IMR-90 (cell line): ENCODE data around the gene NR1D2.

Experiments
- CEBPB ChIP-seq: IDR thresholded peaks from 2 replicates; pipeline ENCODE4 v1.6.1; 2012; ENCODE audit warnings: low read depth, low read length, improper control_type of control experiment
- CHD1 ChIP-seq: IDR thresholded peaks from 2 replicates; pipeline ENCODE4 v1.6.1; 2012; ENCODE audit warnings: low read depth, low read length, improper control_type of control experiment
- CTCF ChIP-seq: conservative IDR thresholded peaks from 2 replicates; pipeline ENCODE4 v1.5.1; 2012; ENCODE audit warnings: mild to moderate bottlenecking, low read depth, low read length, improper control_type of control experiment
- FOS ChIP-seq: fragments of 150-350 bp; IDR thresholded peaks from 2 replicates; pipeline ENCODE4 v1.6.1; 2016; ENCODE audit warnings: low read depth, low read length
- MAZ ChIP-seq: IDR thresholded peaks from 2 replicates; pipeline ENCODE4 v1.6.1; 2012; ENCODE audit warnings: low read depth, mild to moderate bottlenecking, low read length, improper control_type of control experiment, moderate library complexity, borderline replicate concordance
- MXI1 ChIP-seq: IDR thresholded peaks from 2 replicates; pipeline ENCODE4 v1.6.1; 2012; ENCODE audit warnings: low read depth, mild to moderate bottlenecking, low read length, moderate library complexity, borderline replicate concordance
- NFE2L2 ChIP-seq: fragments of 150-350 bp; IDR thresholded peaks from 2 replicates; pipeline ENCODE4 v1.6.1; 2016; ENCODE audit warnings: low read depth, mild to moderate bottlenecking, low read length
- POLR2A ChIP-seq: IDR thresholded peaks from 2 replicates; pipeline ENCODE4 v1.6.1; 2012; ENCODE audit warnings: mild to moderate bottlenecking, low read depth, low read length
- TF ChIP-seq, protein P1 (sequence below): fragments of 150-350 bp; IDR thresholded peaks from 2 replicates; pipeline ENCODE4 v1.6.1; 2017; ENCODE audit warnings: mild to moderate bottlenecking, antibody characterized with exemption, low read length, low read depth
- TF ChIP-seq, protein P2 (sequence below): fragments of 150-350 bp; IDR thresholded peaks from 2 replicates; pipeline ENCODE4 v1.6.1; 2016; ENCODE audit warnings: low read depth, mild to moderate bottlenecking, low read length, moderate library complexity, borderline replicate concordance

DNA sequence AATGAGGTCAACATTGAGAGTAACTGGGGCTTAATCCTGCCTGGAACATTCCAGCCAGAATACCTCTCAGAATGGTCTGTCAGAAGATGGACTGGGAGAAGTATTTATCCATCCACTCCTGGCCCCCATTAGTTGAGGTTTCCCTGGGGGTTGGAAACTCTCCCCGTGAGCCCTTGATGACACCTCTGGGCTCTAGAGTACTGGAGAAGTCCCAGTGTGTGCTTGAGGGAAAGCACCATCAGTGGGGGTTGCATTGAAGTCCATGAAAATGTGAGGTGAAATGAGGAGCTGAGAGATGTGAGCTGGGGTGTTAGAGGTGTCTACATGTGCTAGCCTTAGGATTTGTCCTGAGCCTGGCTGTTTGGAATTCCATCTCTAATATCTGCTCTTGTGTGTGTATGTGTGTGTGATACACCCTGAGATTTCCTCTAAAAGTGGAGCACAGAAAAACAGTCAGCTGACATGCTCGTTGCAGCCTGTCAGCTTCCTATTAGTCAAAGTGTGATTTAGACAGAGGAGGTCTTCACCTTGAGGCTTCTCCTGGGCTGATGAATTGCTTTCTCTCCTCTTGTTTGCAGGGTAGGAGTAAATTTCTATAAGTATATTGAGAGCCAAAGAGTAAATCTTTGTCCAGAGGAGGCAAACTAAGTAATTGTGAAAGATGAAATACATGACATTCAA, 67.6 kb downstream of the NR1D2 start:
- no peak for TF ChIP-seq NFE2L2
- TF ChIP-seq CHD1 = no peak
- TF ChIP-seq POLR2A = no peak
- TF ChIP-seq CTCF = no peak
- no peak for TF ChIP-seq FOS
- no peak for TF ChIP-seq CEBPB
- TF ChIP-seq, protein P1, sequence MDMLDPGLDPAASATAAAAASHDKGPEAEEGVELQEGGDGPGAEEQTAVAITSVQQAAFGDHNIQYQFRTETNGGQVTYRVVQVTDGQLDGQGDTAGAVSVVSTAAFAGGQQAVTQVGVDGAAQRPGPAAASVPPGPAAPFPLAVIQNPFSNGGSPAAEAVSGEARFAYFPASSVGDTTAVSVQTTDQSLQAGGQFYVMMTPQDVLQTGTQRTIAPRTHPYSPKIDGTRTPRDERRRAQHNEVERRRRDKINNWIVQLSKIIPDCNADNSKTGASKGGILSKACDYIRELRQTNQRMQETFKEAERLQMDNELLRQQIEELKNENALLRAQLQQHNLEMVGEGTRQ = no peak
- TF ChIP-seq MXI1 = no peak
- TF ChIP-seq, protein P2, sequence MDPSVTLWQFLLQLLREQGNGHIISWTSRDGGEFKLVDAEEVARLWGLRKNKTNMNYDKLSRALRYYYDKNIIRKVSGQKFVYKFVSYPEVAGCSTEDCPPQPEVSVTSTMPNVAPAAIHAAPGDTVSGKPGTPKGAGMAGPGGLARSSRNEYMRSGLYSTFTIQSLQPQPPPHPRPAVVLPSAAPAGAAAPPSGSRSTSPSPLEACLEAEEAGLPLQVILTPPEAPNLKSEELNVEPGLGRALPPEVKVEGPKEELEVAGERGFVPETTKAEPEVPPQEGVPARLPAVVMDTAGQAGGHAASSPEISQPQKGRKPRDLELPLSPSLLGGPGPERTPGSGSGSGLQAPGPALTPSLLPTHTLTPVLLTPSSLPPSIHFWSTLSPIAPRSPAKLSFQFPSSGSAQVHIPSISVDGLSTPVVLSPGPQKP = no peak
- no peak for TF ChIP-seq MAZ
